Skin of body (tissue), 2 donors: ENCODE measurements around the gene ARSG. TPM values are rescaled to one million over a fixed set of nuclear protein-coding genes. Genes with fewer than 3 reads are reported as not detected.
"Not testable (repeated sequence)": the region's sequence is repeated elsewhere in the genome, so short reads cannot be mapped to it uniquely, and the experiment has no call there.

Experiments
- DNase-seq: peaks from one replicate; lab custom pipeline; 2025; lab: John Stamatoyannopoulos, UW
- total RNA-seq: library from RNA; depleted of rRNA; stranded (reverse); fragments of >200 nt; gene quantifications from one replicate; pipeline ENCODE4 v1.2.3, GENCODE V29; 2014

The ARSG gene
- total RNA-seq, 1 donor from 2014 or later: 3.3 TPM

DNA sequence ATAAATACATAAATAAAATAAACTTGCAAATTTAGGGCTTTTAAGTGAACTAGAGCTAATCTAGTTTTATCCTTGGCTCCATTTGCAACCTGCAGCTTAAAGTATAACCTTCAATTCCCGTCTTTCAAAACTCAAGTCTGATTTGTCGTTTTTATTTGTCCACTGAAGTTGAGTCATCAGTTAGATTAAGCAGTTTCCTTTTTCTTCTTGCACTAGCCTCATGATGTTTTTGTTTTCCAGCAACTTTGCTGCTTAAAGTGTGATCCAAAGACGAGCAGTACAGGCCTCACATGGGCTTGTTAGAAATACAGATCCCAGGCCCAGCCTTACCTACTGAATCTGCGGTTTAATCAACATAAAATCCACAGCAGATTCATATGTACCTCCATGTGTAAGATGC, 13.8 kb downstream of the ARSG start:
- DNase-seq: no peak

- DNase-seq: no peak
These were observed 15.5 kb downstream of the ARSG start for GRCh38 chr17:68306819-68307218.

DNA sequence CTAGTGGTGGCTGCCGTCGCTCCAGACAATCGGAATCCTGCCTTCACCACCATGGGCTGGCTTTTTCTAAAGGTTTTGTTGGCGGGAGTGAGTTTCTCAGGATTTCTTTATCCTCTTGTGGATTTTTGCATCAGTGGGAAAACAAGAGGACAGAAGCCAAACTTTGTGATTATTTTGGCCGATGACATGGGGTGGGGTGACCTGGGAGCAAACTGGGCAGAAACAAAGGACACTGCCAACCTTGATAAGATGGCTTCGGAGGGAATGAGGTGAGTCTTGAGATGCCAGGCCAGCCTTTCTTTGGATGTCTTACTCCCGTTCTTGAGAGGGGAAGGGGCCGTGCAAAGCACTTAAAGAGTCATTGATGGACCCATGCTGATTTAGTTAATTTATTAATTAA, 16.1 kb downstream of the ARSG start:
- DNase-seq: no peak

GRCh38 chr17:68308486-68308885, 17.2 kb downstream of the ARSG start:
- not testable (repeated sequence) for DNase-seq

- DNase-seq: not testable (repeated sequence)
These were observed 17.9 kb downstream of the ARSG start for GRCh38 chr17:68309066-68309670.

GRCh38 chr17:68310152-68310551, 18.9 kb downstream of the ARSG start:
- no peak for DNase-seq

- DNase-seq: no peak
These were observed 23.7 kb downstream of the ARSG start for GRCh38 chr17:68314916-68315535.

DNA sequence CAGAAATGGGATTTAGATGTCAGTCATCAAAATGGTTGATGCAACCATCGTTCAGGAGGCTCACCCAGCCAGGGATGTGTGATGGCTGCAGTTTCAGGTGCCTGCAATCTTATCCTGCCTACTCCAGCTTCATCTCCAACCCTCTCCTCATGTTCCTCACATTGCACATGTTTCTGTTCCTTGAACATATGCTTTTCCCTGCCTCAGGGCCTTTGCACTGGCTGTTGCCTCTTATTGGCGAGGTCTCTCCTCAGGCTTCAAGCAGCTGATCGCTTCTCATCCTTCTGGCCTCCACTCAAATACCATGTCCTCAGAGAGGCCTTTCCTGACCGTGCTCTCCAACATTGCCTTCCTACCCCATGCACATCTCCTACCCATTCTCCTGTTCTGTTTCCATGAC, 24.6 kb downstream of the ARSG start:
- DNase-seq: no peak

DNA sequence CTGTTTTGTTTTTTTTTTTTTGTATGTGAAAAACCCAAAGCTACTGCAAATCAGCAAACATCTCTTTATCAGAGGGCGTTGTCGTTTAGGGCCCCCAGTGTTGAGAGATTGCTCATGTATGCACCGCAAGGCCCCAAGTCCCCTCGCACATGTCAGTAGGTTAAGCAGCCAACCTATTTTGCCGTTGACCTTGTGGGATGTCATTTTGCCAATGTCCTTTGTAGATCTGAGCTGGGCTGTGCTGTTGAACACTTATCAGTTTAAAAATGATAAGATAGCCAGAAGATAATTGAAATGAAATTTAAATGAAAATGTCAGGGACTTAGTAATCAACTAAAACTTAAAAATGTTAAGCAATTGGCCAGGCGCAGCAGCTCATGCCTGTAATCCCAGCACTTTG, 26.2 kb downstream of the ARSG start:
- no peak for DNase-seq

- DNase-seq: no peak
These were observed 27.1 kb downstream of the ARSG start for GRCh38 chr17:68318103-68318991.

DNA sequence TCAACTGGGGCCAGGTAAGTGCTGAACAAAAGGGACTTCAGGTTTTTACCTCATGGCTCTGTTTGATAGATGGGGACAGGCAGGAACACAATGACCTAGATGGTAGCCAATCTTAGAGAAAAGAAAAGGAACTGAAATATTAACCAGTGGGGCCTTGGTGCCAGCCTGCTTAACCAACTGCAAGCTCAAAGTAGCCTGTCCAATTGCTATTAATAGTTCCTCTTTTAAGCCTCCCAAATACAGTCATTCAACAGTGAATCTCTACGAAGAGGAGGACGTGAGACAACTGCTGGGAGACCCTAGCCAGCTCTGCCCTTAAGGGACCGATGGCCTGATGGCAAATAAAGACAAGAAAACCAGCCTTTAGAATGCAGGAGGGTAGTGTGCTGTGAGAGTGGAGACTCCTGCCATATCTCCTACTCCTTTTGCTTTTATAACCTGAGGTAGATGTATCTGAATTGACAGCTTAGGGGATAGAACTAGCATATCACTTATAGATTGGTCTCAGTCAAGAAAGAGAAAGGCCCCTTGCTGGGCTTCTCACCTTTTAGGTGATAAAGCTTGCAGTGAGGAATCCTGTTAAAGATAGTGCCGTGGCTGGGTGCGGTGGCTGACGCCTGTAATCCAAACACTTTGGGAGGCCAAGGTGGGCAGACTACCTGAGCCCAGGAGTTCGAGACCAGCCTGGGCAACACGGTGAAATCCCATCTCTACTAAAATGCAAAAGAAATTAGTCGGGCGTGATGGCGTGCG, 28.3 kb downstream of the ARSG start:
- no peak for DNase-seq

DNA sequence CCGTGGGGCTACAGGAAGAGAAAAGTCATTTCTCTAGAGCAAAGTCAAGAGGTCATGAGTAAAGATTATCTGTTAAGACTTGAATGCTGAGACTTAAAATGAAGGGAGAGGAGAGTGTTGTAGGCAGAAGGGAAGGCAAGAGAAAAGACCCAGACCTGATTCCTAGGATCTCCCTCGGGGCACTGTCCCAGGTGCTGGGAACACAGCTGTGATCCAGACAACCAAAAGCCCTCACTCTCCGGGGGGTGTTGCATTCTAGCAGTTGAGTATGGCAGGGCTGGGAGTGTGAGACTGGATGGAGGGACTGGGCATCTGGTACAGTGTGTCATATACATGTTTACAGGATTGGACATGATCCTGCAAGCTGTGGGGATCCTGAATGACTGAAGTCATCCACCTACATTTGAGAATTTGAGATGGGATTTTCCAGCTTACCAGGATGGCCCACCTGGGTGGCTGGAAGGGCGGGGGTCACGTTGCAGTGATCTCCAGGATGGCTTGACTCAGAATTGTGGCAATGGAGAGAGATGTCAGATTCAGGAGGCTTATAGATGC, 29.1 kb downstream of the ARSG start:
- DNase-seq: no peak

DNA sequence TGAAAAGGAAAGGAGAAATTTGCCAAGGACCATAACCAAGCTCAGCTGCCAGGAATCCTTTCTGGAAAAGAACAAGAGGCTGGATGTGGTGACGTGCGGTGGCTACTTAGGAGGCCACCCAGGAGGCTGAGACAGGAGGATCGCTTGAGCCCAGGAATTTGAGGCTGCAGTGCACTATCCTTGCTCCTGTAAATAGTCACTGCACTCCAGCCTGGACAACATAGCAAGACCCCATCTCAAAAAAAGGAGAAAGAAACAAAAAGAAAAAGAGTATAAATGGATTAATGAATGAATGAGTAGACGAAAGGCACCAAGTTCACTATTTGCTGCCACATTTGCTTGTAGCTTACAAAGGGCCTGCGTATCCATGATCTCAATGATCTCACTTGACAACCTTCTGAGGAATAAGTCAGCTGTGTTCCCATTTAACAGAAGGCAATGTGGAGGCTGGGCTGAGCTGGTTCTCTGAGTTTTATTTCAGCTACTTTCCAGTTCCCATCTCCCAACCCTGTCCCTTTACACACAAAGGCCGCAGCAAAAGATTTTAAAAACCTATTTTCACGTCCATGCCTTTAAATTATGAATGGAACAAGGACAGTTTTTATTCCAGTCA, 29.8 kb downstream of the ARSG start:
- no peak for DNase-seq

DNA sequence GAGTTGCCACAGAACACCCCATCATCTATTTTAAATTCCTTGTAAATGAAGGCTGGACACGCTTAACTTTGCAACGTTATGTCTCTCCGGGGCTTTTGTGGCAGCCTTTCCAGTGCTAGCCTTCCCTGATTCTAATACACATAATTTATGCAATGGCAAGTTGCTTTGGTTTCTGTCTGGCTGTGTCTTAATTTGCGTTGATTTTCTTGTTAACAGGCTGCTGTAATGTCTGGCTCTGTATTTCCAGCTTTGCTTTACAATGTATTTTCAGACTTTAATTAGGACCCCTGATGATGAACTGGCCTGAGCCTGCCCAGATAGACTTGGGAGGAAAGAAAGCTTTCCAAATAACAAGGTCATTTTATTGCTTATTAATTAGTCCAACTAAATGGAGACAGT, 30.3 kb downstream of the ARSG start:
- no peak for DNase-seq

- no peak for DNase-seq
These were observed 31.3 kb downstream of the ARSG start for GRCh38 chr17:68322630-68323029.

DNA sequence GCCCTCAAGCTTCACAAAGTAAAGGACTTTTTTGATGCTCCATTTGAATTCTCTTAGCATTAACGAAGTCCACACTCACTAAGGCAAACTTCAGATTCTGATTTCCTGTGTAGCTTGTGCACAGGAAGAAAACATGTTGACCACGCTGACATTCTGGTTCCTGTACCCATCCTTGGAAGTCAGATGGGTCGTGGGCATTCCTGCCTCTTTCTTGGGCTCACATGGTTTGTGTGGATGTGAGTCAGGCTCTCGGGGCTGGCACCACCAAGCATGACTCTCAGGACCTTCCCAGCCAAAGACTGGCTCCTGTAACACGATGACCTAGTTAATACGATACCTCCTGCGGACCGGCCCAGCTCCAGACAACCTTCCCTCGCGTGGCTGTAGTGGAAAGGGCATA, 32.8 kb downstream of the ARSG start:
- DNase-seq: no peak

GRCh38 chr17:68324654-68325336, 33.5 kb downstream of the ARSG start:
- no peak for DNase-seq

GRCh38 chr17:68325961-68326360, 34.7 kb downstream of the ARSG start:
- DNase-seq: no peak

DNA sequence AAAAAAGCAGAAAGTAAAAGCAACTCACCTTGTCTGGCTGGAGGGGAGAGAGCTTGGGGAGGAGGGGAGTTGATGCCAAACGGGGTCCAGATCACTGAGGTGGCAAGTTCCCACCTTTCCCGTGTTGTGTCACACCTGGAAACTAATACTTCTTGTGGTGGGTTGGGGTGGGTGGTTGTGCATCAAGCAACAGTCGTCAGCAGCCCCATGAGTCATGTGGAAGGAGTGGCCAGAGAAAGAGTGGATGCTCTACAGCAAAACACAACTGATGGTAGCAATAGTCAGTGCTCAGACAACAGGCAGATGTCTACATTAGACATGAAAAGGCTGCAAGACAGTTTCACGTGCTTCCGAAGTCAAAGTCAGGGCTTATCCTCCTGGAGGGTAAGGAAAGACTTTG, 35.4 kb downstream of the ARSG start:
- no peak for DNase-seq

GRCh38 chr17:68327823-68328557, 36.7 kb downstream of the ARSG start:
- no peak for DNase-seq
